ENCODE data around the gene TUBB6.
A peak's percentile ranks its signal among the peaks of the same experiment; 100 is the strongest.

TUBB6 gene

DNA sequence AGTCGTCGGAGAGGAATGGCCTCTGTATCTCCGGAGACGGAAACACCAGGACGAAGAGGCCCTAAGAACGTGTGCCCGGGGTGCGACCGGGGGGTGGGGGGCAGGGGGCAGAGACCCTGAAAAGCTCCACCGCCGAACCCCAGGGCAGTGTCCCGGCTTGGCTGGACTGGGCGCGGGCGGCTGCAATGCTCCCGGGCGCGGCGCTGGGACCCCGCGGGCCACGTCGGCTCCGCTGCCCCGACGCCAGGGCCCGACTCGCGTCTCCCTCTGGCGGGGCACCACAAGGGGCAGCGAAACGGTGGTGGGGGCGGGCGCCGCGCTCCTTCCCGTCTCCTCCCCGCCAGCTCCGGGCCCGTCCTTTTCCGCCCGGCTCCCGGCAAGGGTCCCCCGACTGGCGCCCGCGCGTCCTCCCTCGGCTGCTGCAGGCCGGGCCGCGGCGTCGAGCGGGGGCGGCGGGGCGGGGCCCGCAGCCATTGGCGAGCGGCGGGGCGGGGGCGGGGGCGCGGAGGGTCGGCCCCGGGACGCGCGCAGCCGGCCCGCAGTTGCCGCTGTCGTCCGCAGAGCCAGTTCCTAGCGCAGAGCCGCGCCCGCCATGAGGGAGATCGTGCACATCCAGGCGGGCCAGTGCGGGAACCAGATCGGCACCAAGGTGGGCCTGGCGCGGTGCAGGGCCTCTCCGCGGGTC lies at the start of gene TUBB6:
Gene TUBB6 (plus strand): TSS at position 541 of the 685 bp plus-strand sequence. CDS start 52 bp downstream, at position 593.
- peak; percentile 61 for DNase-seq

DNA sequence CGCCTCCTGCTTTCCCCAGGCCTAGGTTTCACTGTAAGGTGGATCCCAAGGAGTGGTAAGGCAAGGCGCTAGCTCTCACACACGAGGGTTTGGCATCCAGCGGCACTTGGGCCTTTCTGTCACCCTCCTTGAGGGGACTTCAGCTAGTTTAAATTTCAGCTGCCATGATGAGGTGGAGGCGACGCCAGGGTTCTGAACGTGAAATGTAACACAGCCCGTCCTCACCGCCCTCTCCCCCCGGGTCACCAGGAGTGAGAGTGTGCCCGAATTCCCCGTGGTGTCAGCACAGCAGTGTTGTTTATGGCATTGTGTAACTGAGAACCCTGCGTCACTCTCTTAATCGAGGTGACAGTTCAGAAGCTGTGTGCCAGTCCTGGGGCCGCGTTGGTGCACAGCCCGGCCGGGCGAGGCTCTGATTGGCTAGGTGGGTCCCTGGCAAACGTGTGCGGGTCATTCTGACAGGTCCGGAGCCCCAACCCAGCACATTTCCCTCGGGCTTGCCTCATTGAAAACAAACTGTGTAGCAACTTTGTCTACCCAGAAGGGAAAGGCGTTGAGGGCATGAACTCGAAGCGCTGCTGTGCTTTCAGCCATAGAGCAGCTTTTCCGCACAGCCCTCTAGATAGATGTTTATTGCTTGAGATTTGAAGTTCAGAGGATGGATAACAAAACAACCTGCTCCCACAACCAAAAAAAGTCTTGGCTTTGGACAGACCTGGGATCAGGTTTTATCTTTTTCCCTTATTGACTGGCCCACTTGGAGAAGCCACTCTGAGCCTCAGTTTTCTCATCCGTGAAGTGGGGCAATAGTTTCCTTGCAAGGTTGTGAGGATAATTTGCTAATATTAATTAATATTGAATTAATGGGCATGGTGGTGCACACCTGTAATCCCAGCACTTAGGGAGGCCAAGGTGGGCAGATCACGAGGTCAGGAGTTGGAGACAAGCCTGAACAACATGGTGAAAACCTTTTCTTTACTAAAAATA lies 49.0 kb upstream of the TUBB6 start:
- DNase-seq, result no peak

DNA sequence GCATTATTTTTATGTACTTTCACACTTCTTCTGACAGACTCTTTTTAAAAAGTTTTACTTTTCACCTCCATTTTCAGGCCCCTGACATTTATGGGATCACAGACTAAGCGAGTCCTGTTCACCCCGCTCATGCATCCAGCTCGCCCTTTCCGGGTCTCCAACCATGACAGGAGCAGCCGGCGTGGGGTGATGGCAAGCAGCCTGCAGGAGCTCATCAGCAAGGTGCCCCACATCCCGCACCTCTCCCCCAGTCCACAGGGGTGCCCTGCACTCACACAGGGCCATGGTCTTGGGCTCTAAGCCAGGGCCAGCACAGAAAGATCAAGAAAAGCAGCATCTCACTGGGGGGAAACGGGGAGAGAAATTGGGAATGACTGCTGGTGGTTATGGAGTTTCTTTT lies 45.3 kb upstream of the TUBB6 start:
- DNase-seq, result no peak

DNA sequence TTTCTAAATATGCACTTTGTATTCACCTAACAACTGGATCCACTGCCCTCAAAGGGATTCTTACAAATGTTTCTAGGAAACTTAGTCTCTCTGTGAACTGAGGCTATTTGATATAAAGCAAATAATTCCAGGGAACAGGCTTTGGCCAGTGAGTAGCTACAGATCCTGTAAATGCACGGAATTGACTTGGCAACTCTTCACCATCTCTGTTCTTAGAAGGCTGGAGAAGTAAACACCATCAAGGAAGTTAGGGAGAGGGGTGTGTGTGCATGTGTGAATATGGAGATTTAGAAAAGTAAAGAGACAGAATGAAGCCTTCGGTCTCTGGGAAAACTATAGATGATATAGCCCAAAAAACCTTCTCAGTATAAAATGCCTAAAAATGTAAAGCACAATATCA lies 43.2 kb upstream of the TUBB6 start:
- DNase-seq, result no peak

DNA sequence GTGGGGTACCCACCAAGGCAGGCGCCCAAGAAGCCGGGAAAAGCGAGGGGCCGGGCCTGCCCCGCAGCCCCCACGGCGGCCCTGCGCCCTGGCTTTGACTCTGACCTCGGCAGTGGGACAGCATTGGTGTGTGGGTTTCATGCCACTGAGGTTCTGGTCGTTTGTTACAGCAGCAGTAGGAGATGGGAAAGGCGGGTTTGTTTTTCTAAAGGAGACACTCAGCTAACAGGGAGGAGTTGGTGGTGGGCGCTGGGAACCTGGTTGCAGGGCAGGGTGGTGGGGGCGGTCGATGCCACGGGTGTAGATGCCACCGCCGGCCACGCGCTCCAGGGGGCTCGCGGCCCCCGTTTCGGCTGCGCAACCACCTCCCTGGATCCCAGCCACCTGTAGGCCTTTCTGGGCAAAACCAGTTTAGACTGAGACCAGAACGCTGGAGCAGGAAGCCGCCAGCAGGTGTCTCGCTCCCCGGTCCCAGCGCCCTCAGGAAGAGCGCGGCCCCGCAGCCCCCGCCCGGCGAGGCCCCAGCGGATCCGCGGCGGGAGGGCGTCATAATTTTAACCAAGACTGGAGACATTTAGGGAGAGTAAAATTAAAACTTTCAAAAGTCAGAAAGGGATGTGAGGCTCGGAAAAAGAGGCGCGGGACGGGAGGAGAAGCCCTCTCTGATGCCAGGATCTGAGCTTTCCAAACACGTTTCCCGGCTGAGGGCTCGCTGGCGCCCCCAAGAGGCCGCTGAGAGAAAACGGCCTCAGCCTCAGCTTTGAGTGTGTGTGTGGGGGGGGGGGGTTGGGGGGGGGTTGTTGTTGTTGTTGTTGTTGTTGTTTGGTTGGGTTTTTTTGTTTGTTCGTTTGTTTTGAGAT lies 36.4 kb upstream of the TUBB6 start:
- DNase-seq, result peak; percentile 91

GRCh38 chr18:12274793-12275192 lies 33.2 kb upstream of the TUBB6 start:
- no peak for DNase-seq

GRCh38 chr18:12276736-12277554 lies 31.1 kb upstream of the TUBB6 start:
- DNase-seq, result no peak

DNA sequence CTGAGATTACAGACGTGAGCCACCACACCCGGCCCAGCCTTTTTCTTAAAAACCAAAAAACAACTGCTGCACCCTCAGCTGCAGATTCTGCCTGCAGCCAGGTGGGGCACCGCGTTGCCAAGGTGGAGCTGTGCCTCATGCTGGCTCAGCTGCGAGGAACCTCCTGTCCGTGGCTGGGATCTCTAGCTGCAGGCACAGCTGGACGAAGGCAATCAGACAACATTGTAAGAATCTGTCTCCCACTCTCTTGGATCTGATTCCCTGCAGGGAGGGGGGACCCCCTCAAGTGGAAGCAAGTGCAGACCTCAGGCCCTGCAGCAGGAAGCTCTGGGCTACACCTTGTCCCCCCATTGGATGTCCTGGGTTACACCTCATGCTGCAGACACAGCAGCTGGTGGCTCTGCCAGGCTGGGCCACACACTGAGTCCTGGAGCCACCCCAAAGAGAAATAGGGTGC lies 29.8 kb upstream of the TUBB6 start:
- no peak for DNase-seq

DNA sequence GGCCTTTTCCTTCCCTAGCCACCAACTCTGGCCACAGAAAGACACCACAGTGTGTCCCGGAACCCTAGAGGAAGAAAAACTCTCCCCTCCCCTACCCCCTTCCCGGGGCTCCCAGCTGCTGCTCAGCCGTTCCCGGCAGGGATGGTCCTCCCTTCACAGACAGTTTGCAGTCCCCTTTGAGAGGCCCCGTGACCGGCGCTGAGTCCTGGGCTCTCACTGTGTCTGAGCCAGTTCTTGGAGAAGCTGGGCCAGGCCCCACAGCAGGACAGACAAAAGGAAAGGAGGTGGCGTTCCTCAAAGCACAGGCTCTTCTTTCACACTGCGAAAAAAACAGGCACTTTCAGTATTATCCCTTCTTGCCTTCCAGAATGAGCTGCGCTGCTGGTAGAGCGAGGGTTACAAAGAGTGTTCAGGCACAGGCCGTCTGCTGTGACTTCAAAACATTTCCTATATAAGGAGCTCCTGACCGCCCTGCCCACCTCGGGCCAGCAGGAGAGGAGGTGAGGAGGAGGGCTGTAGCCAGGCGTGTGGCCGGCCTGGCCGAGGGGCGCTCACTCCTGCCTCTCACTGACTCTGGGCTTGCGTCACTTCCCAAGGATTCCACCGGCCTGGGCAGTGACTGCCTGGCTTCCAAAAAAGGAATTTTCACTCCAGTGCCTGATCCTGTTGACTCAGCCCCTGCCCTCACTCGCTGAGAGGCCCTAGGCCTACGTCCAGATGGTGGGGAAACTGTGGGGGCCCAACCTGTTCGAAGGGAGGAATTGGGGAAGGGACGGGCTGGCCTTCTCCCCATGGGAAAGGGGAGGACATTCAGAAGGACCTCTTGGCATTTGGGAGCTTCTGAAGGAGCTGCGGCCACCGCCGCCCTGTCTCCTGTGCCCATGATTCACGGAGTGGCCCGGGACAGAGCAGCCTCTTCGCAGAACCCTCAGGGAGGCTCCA lies 29.0 kb upstream of the TUBB6 start:
- DNase-seq, result peak; percentile 84

DNA sequence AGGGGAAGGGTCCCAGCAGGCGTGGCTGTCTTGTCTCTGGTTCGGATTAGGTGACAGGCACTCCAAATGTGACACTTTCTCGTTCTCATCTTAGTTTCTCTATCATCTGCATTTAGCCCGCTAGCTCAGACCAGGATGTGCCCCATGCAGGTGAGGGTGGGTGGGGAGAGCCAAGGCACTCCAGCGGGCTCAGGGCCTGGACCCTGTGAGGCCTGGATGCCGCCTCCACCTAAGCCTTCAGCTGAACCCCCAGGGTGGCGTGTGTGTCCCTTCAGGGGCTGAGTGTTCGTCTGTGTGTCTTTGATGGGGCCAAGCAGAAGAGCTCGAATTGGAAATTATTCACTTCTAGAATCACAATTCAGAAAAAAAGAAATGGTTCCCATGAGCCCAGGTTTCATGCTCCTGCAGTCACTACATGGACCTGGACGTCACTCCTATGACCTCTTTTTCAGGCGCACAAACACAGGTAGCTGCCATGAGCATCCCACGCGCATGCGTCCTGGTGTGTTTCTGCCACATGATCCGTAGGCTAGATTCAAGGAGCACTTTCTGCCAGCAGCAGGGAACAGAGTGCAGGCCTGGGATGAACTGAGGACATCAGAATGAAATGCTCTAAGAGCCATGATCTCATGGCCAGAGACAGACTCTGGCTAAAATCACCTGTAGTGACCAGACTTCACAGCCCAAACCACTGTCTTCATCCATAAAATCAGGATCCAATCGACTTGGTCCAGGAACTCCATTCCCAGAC lies 28.1 kb upstream of the TUBB6 start:
- DNase-seq, result no peak

- no peak for DNase-seq
These were observed 26.2 kb upstream of the TUBB6 start for GRCh38 chr18:12281861-12282260.

DNA sequence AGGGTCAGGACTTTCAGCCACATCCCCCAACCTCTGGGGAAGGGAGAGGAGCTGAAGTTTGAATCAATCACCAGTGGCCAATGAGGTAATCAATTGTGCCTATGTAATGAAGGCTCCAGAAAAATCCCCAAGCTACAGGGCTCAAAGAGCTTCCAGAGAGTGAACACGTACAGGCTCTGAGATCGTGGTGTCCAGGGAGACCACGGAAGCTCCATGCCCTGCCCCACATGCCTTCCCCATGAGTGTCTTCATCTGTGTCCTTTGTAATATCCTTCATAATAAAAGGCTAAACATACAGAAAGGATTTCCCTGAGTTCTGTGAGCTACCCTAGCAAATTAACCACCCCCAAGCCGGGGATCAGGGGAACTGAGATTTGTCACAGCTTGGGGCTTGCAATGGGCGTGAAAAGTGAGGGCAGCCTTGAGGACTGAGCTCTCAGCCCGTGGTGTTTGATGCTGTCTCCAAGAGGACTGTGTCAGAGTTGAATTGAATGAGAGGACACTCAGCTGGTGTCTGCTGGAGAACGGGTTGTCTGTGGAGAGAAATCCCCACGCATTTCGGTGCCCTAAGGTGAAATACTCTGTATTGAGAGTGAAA lies 25.5 kb upstream of the TUBB6 start:
- no peak for DNase-seq

DNA sequence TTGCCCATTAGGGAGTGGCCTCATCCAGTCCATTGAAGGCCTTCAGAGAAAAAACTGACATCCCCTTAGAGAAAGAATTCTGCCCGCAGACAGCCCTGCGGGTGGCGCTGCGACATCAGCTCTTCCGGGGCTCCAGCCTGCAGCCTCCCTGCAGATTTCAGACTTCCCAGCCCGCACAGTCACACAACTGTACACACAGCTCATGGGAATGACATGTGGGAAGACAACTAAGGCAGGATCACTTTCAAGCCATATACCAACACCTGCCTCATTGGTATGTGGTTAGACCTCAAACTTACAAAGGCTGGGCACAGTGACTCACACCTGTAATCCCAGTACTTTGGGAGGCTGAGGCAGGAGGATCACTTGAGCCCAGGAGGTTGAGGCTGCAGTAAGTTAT lies 24.8 kb upstream of the TUBB6 start:
- DNase-seq, result no peak

DNA sequence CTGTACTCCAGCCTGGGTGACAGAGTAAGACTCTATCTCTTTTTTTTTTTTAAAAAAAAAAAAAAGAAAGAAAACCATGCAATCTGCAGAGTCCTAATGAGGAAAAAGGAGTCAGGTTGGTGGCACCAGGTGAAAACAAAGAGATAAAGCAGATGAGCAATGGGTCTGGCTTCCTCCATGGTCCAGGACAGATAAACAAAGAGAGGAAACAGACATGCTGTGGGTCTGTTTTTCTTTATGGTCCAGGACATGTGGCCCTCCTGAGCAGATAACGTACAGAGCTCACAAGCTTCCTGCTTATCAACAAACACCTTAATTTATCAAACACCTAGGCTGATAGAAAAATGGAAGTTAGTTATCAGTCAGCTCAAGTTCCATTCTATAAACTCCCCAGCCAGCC lies 24.4 kb upstream of the TUBB6 start:
- no peak for DNase-seq

GRCh38 chr18:12287131-12287681 lies 20.8 kb upstream of the TUBB6 start:
- no peak for DNase-seq

DNA sequence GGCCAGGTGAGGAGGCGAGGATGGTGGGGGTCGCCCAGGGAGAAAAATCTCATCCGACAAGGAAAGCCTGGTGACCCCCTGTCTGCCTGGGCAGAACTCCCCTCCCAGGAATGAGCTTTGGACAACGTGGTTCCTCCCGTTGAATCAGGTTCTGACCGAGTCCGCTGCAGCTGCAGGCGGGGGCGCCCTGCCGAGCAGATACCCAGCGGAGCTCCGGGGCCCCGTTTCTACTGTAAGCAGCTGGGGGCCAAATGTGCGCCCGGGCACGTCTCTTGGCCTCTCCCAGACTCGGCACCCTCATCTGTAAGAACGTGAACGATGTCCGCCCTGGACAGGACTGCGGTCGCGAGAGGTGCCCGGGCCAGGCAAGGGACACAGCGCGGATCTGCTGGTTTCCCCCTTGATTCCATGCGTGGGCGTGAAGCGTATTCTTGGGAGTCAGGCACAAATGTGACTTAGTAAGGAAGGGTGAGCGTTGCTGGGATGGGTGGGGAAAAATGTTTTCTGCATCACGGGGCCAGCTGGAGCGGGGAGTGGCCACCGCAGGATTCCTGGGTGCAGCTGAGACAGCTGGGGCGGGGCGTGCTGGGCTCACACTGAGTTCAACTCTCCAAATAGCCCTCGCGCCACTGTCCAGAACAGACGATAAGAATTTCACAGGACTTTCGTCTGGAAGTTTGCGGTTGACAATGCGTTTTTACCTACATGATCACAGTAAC lies 20.2 kb upstream of the TUBB6 start:
- peak; percentile 71 for DNase-seq

- DNase-seq, result no peak
These were observed 19.7 kb upstream of the TUBB6 start for GRCh38 chr18:12288403-12288755.

GRCh38 chr18:12290086-12290485 lies 18.0 kb upstream of the TUBB6 start:
- no peak for DNase-seq

- DNase-seq, result no peak
These were observed 16.9 kb upstream of the TUBB6 start for GRCh38 chr18:12291161-12291560.

All from retina (tissue), 1 donor.